Colon (tissue), 2 donors: ENCODE data around the gene CHAF1B.

Source experiments
- FAIRE-seq: peaks from 2 replicates; lab custom pipeline; 2012; peaks lifted over from hg19 to GRCh38; lab: Jason Lieb, UNC
- donor health status: control.
- donor health status: control.

The CHAF1B gene

DNA sequence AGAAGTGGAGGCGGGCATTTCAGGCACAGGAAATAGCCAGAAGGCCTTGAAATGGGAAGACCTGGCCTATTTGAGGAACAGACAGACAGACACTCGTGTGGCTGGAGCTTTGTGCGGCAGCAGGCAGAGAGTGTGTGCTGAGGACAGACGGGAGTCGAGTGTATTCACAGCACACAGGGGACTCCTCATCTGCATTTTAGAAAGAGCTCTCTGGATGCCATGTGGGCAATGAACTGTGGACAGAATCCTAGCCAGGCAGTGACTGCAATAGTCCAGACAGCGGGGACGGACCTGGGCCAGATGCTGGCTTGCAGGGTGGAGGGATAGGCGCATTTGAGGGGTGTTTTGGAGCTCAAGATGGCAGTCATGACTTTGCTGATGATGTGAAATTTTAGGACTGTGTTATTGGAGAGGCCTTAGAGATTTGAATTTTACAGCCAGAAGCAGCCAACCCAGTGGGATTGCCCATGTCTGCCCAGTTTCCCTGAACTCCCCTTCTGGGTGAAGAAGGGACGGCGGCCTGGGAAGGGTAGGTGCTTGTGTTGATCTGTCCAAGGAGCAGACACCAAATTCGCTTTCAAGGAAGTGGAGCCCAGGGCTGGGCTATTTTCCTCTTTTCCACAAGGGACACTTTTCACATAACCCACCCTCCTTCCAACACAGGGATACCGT, 43.7 kb downstream of the CHAF1B start:
- FAIRE-seq: no peak

DNA sequence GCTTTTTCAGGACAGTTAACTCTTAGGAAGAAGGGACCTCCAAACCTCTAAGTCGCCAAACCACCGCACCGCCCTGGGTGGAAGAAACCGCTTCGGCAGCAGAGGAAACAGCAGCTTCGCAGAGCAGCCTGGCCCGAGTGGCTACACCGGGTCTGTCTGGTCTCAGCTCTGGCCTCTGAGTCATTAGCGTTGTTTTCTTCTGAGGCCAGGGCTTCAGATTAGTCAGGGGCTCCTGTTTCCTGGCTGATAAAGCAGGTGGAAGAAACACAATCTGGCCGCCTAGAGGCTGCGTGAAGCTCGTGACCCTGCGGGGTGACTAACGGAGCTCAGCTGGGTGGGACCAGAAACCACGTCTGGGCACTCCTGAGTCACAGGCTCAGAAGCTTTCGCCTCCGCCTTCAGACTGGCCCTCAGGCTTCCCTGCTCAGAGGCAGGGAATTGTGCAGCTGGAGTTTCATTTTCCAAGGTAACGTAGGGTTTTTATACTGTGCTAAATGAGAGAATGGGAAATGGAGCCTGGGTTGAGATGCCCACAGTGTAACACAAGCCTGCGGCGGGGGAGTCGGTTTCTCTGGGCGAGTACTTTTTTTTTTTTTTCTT, 44.9 kb downstream of the CHAF1B start:
- FAIRE-seq: no peak

DNA sequence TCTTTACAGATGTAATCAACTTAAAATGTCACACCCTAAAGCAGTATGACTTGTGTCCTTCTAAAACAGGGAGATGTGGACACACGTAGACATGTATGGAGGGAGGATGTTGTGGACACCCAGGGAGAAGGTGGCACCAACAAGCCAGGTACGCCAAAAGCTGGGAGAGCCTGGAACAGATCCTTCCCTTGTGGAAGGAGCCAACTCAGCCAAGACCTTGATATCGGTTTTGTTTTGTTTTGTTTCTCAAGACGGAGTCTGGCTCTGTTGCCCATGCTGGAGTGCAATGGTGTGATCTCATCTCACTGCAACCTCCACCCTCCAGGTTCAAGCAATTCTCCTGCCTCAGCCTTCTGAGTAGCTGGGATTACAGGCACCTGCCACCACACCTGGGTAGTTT, 45.6 kb downstream of the CHAF1B start:
- FAIRE-seq: no peak

GRCh38 chr21:36431252-36431651, 46.1 kb downstream of the CHAF1B start:
- no peak for FAIRE-seq

- no peak for FAIRE-seq
Measured at GRCh38 chr21:36433059-36433709, 48.0 kb downstream of the CHAF1B start.

GRCh38 chr21:36434144-36434543, 49.0 kb downstream of the CHAF1B start:
- no peak for FAIRE-seq

- no peak for FAIRE-seq
Measured at GRCh38 chr21:36436829-36437744, 51.9 kb downstream of the CHAF1B start.

DNA sequence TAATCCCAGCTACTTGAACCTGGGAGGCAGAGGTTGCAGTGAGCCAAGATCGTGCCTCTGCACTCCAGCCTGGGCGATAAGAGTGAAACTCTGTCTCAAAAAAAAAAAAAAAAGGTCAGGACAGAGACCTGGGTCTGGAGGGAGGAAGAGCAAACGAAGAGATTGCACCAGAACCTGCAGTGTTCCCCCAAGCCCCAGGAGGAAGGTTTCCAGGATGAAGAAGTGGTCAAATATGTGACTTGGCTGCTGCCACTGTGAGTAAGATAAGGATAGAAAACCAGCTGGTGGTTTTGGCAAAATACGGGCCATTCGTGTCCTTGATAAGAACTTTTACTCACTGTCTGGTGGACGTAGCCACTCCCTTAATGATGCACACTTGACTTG, 52.5 kb downstream of the CHAF1B start:
- no peak for FAIRE-seq

DNA sequence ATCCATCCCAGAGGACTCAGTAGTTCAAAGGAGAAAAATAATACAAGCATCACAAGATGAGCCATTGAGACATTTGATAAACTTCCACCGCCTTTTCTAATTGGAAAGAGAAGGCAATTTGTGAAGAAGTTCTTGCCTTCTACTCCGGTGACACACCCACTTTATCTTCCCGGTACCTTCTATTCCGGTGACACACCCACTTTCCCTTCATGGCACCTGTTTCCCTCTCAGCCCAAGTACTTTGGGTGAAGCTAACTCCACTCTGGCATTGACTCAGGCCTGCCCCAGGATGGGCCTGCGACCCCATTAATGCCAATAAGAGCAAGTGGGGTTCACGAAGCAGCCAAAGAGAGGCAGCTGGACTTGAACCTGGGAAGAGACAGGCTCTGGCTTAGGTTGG, 56.5 kb downstream of the CHAF1B start:
- FAIRE-seq: no peak

- FAIRE-seq: no peak
Measured at GRCh38 chr21:36446301-36446700, 61.1 kb downstream of the CHAF1B start.

DNA sequence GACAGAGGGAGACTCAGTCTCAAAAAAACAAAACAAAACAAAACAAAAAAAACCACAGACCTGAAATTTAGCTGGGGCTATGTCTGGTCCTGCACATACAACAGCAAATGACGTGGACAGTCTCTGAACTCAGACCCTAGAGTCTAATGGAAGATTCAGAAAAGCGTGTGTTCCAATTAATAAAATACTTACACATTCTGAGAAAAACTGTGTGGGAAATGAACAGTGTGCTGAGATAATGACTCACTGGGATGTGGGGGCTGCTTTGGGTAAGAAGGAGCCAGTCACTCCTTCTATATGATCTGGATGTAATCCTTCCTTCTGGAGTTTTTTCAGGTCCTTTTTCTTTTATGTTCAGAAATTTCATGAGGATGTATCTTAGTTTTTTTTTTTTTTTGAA, 65.3 kb downstream of the CHAF1B start:
- FAIRE-seq: no peak

DNA sequence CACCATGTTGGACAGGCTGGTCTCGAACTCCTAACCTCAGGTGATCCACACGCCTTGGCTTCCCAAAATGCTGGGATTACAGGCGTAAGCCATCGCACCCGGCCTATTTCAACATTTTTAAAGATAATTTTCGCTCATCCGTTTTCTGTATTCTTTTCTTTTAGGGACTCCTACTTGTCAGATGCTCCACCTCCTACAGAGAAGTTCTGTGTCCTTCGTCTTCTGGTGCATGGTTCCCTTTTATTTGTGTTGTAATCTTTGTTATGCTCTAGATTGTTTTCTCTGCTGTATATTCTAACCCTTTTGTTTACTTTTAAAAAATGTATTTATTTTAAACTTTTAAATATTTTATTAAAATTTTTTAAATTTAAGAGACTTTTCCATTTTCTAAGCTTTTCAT, 66.3 kb downstream of the CHAF1B start:
- no peak for FAIRE-seq

GRCh38 chr21:36452281-36452825, 67.2 kb downstream of the CHAF1B start:
- no peak for FAIRE-seq

DNA sequence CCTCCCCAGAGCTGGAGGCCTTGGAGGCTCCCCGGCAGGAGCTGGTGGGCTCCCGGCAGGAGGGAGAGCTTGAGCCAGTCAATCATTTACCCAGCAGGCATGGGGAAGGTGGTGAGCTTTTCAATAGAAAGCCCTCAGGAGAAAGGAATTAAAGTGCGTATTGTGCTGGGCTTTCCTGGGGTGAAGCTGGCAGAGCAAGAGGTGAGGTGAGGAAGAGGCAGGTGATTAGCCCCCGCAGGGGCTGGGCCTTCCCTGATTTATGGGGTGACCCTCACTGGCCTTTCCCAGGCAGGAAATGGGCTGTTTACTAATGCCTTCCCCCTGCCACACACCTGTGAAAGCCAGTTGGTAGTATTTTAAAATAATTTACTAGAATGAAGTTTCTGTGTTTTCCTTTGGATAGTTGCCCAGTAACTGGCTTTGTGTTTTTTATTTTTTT, 68.9 kb downstream of the CHAF1B start:
- no peak for FAIRE-seq

GRCh38 chr21:36454706-36455105, 69.5 kb downstream of the CHAF1B start:
- no peak for FAIRE-seq

- no peak for FAIRE-seq
Measured at GRCh38 chr21:36456729-36457414, 71.7 kb downstream of the CHAF1B start.

GRCh38 chr21:36459098-36459497, 73.9 kb downstream of the CHAF1B start:
- no peak for FAIRE-seq

- no peak for FAIRE-seq
Measured at GRCh38 chr21:36460866-36461265, 75.7 kb downstream of the CHAF1B start.

- no peak for FAIRE-seq
Measured at GRCh38 chr21:36461277-36461917, 76.2 kb downstream of the CHAF1B start.

GRCh38 chr21:36461918-36462486, 76.8 kb downstream of the CHAF1B start:
- FAIRE-seq: no peak

- FAIRE-seq: no peak
Measured at GRCh38 chr21:36463204-36463603, 78.0 kb downstream of the CHAF1B start.
